GM12892 (cell line): ENCODE data around the gene MAMLD1.

Experiments
- POLR2A ChIP-seq: IDR thresholded peaks from 2 replicates; pipeline ENCODE4 v1.6.1; 2011; ENCODE audit warnings: low read depth, low read length, control low read depth
- POLR2AphosphoS5 ChIP-seq: IDR thresholded peaks from 2 replicates; pipeline ENCODE4 v1.6.1; 2011; ENCODE audit warnings: low read depth, low read length, control low read depth

- TF ChIP-seq POLR2A (no peak), POLR2AphosphoS5 (no peak)
Observed at GRCh38 chrX:150364347-150365050, 1.4 kb downstream of the MAMLD1 start.
